Activated gamma-delta T cell treated with anti-CD3 and anti-CD28 coated beads, Interleukin-2, amount 50 U/mL, for 16 hours (primary cell): ENCODE results near the gene SMIM35.

Experiments used
- DNase-seq: peaks from one replicate; pipeline ENCODE4 v3.0.0-alpha.2; 2020; ENCODE audit warnings: low read depth

The SMIM35 gene

DNA sequence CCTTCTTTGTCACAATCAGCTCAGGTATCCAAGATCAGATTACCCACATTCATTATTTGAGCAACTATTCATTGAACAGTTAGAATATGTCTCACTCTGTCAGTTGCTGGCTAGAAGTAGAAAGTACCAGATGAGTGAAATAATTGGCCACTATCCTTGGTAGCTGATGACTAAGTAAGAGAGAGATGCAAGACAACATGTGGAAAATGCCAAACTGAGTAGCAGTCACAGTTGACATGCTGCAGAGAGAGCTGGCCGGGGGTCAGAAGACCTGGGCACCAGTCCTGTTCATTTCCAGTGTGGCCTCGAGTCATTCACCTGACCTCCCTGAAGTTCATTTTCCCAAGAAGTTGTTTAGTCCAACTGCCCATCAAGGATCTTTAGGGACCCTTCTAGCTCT, 22.5 kb upstream of the SMIM35 start:
- no peak for DNase-seq

GRCh38 chr11:118108513-118108912, 21.8 kb upstream of the SMIM35 start:
- no peak for DNase-seq

GRCh38 chr11:118106789-118107335, 20.1 kb upstream of the SMIM35 start:
- no peak for DNase-seq

DNA sequence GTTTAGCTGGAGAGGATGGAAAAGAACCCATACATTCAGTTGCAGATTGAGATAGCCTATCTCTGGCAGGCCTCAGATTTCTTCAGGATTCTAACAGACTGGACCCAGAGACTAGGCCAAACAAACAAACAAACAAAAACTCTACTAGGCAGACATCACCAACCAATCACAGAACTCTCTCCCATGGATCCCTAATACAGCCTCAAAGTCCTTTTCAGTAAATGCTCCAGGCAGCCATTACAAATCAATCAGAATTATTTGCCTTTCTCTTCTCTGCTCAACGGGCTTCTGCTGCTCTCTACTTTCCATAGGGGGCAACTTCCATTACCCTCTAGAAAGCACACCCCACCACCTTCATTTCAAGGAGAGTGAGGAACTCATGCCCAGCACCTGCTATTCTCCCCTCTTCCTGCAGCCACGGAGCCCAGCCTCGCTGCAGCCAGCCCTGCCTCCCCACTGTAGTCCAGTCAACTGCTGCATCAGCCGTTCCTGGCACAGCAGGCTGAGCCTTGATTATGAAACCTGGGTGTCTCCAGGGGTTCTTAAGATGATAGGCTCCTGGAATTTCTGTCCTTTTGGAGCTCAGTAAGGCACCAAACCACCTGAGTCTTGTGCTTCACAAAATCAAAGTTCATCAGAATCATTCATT, 19.0 kb upstream of the SMIM35 start:
- DNase-seq: no peak

DNA sequence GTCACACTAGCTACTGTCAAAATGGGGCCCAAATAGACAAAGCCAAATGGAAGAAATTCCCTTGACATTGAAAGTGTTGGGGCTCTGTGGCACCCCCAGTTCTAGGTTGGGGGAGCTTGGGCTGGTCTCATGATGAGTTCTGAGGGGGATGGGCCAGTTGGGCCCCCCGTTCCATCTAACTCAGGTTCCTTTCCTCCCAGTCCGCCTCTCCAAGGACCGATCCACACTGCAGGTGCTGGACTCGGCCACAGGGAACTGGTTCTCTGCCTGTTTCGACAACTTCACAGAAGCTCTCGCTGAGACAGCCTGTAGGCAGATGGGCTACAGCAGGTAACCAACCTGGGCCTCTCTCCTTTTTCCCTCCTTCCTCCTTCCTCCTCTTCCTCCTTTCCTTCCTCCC, 17.7 kb upstream of the SMIM35 start:
- DNase-seq: no peak

GRCh38 chr11:118102721-118103261, 16.0 kb upstream of the SMIM35 start:
- DNase-seq: no peak

- no peak for DNase-seq
Measured at GRCh38 chr11:118100691-118101232, 14.0 kb upstream of the SMIM35 start.

- no peak for DNase-seq
Measured at GRCh38 chr11:118099838-118100556, 13.2 kb upstream of the SMIM35 start.

GRCh38 chr11:118098996-118099837, 12.5 kb upstream of the SMIM35 start:
- no peak for DNase-seq

- no peak for DNase-seq
Measured at GRCh38 chr11:118095967-118096367, 9.2 kb upstream of the SMIM35 start.

DNA sequence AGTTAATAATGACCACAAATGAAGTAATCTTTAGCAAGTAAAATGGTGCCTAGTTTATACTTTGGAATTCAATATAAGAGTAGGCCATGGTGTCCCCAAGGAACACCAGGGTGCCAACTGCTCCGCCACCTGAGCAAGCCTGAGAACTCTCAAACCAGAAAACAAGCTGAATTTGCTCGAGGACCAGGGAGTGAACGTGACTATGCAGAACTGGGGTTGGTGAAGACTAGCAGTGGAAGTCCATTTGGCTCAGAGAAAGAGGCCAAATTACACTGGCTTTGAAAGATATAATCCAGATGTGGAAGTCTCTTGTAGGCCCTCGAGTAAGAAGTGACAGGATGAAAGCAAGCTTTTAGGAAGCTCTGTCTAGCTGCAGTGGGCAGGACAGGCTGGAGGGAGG, 8.7 kb upstream of the SMIM35 start:
- DNase-seq: no peak

DNA sequence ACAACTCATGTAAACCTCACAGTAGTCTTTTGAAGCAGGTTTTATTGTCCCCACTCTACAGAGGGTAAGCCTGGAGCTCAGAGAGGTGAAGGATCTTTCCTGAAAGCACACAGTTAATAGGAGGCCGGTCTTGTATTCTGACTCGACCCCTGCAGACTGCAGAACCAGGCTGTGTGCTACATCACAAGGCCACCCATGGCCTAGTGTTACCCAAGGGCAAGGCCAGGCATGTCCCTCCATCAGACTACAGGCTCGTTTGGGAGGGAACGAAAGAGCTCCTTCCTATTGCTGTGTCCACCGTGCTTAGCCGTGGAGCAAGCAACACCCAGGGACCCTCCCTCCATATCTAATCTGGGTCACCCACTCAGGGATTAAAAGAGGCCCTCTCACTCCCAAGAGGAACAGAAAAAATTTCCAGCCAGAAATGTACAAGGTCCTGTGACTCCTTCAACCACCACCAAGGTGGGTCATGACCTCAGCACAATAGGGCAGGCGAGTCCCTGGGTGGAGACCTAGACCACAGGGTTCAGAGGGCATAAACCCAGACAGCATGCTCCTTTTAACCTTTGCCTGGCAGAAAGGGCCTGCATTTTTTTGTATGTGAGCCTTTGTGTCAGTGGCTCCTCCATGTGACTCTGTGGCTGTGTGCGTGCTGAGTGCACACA, 6.3 kb upstream of the SMIM35 start:
- no peak for DNase-seq

DNA sequence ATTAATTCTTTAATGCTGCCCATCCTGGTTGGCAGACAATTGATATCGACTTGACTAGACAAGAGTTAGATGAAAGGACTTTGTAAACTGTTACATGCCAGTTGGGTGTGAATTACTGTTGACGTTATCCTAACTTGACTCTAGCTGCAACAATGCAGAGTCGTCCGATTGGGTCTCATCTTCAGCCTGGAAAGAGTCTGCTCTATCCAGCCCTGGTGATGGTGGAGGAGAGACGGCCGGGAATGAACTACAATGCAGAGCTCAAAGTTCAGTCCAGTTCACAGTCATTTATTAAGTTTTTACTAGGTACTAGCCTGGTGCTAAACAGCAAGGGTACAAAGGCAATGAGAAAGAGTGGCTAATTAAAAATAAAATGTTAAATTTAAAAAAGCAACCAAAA, 4.9 kb upstream of the SMIM35 start:
- no peak for DNase-seq

DNA sequence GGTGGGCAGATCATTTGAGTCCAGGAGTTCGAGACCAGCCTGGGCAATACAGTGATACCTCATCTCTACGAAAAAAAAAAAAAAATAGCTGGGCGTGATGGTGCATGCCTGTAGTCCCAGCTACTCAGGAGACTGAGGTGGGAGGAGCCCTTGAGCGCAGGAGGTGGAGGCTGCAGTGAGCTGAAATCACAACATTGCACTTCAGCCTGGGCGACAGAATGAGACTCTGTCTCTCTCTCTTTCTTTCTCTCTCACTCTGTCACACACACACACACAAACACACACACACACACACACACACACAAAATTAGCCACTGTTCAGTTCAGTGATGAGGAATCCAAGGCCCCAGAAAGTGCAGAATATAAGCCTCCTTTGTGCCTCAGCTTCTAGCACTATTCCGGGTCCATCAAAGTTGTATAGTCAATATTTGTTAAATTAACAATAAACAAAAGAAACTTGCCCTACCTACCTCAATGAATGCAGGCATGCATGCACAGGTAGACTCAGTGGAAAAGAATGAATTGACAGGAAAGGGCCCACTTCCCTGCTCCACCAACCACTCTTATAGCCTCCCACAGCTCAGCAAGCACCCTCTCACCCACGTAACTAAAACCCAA, 3.9 kb upstream of the SMIM35 start:
- DNase-seq: no peak

DNA sequence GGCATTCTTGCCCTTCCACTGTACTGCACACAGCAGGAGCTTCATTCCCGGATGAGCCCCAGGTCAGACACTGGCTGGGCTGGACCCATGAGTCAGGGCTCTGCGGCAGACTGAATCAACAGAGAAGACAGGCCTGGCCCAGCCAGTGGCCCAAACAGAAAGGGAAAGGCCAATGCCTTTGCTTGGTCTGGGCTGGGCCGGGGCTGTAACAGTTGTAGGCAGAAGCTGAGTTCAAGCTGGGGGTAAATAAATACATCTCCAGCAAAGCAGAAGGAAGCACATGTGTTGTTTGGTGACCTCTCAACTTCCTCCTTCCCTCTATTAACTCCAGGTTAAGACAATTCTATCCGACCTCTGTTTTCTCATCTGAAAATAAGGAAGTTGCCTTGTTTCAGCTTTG, 1.8 kb upstream of the SMIM35 start:
- no peak for DNase-seq

GRCh38 chr11:118087931-118088330, 1.2 kb upstream of the SMIM35 start:
- DNase-seq: no peak

- no peak for DNase-seq
Measured at GRCh38 chr11:118084656-118085055, 2.1 kb downstream of the SMIM35 start.

- no peak for DNase-seq
Measured at GRCh38 chr11:118084247-118084646, 2.5 kb downstream of the SMIM35 start.

GRCh38 chr11:118082880-118083552, 3.7 kb downstream of the SMIM35 start:
- no peak for DNase-seq

DNA sequence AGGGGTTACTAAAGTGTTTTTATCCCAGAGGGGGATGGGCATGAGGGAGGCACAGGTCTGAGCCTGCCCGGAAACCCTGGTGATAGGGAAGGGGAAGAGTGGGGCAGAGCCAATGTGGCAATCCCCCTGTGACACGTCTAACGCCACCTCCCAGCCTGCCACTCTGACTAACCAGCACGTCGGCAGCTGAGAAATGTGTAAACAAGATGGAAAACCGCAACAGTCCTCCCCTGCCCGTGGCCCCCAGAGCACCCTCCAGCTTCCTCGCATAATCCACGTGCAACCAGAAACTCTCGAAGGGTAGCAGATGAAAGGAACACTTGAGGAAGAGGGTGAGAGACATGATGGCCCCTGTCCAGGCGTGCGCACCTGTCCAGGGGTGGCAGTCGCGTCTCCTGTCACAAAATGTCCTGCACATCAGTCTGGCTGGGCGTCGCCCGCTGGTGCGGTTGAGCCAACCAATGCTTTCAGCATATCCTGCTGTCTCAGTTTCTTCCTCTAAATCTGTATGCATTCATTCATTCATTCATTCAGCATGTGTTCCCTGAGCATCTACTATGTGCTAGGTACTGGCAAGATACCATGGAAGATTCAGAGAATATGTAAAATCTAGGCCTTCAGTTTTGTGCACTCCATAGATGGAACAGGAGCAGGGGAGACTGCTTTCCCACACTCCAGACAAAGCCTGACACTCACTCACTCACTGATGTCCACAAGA, 5.4 kb downstream of the SMIM35 start:
- DNase-seq: no peak
